Measurements from ENCODE around the gene USP20. TPM values are rescaled to one million over a fixed set of nuclear protein-coding genes. Genes with fewer than 3 reads are reported as not detected.

Gene USP20
- total RNA-seq, 2 donors from 2014 or later = 14.5 to 23.4 TPM

- TF ChIP-seq POLR2A (IDR thresholded peaks at IDR 0.05) = no peak
- TF ChIP-seq, protein P1, sequence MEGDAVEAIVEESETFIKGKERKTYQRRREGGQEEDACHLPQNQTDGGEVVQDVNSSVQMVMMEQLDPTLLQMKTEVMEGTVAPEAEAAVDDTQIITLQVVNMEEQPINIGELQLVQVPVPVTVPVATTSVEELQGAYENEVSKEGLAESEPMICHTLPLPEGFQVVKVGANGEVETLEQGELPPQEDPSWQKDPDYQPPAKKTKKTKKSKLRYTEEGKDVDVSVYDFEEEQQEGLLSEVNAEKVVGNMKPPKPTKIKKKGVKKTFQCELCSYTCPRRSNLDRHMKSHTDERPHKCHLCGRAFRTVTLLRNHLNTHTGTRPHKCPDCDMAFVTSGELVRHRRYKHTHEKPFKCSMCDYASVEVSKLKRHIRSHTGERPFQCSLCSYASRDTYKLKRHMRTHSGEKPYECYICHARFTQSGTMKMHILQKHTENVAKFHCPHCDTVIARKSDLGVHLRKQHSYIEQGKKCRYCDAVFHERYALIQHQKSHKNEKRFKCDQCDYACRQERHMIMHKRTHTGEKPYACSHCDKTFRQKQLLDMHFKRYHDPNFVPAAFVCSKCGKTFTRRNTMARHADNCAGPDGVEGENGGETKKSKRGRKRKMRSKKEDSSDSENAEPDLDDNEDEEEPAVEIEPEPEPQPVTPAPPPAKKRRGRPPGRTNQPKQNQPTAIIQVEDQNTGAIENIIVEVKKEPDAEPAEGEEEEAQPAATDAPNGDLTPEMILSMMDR (IDR thresholded peaks at IDR 0.05) = no peak
- peaks cover 6 to 30% of the 10 kb centered on the region in 2 donors for H3K36me3 ChIP-seq (replicated peaks in 1 of 2; ENCODE audit: insufficient read depth in 1 of 2, low read depth in 2 of 2)
- H3K4me3 ChIP-seq = no peak overlapping the region
- WGBS, 2 donors = 78 to 86% methylated on average over 1 of the region's 1 CpG
- H3K27me3 ChIP-seq = no peaks in the 10 kb centered on the region
- no peak overlapping the region for H3K27ac ChIP-seq
- intact Hi-C loops (cut with DNase I) = no loop called here
- no peak for ATAC-seq
- H3K9me3 ChIP-seq = no peaks in the 10 kb centered on the region
- peaks cover 9% of the 10 kb centered on the region for H3K4me1 ChIP-seq
- DNase-seq = no peak
These were observed 8.5 kb upstream of the USP20 start for GRCh38 chr9:129826759-129827158.

DNA sequence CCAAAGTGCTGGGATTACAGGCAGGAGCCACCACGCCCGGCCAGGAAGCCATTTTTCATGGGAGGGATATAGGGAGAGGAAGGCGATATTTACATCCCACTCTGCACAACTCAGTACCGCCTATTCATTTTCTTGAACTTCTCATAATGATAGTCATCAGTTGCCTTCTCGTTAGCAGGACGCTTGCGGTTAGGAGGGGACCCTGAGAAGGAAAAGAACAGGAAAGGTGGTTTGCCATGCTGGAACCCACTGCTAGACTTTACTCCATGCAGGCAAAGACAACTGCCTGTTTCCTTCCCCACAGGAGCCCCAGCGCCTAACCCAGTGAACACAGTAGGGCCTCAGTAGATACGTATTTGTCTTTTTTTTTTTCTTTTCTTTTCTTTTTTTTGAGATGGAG lies 7.2 kb upstream of the USP20 start:
- WGBS, 2 donors = 87 to 96% methylated on average over 7 to 9 of the region's 9 CpGs
- Histone ChIP-seq H3K27me3 (no peaks in the 10 kb centered on the region), H3K9me3 (no peaks in the 10 kb centered on the region), H3K4me3 (no peak overlapping the region), H3K36me3 (replicated peaks in 1 of 2; ENCODE audit: insufficient read depth in 1 of 2, low read depth in 2 of 2) (peaks cover 6 to 35% of the 10 kb centered on the region in 2 donors), H3K27ac (no peak overlapping the region), H3K4me1 (peaks cover 1% of the 10 kb centered on the region)
- intact Hi-C loops (cut with DNase I) = no loop called here
- ATAC-seq = no peak
- TF ChIP-seq, protein P1 (IDR thresholded peaks at IDR 0.05) = no peak
- no peak for TF ChIP-seq POLR2A (IDR thresholded peaks at IDR 0.05)
- DNase-seq = no peak

- Histone ChIP-seq H3K9me3 (no peaks in the 10 kb centered on the region), H3K4me3 (no peak overlapping the region), H3K27me3 (no peaks in the 10 kb centered on the region), H3K36me3 (replicated peaks in 1 of 2; ENCODE audit: insufficient read depth in 1 of 2, low read depth in 2 of 2) (peaks cover 6 to 35% of the 10 kb centered on the region in 2 donors), H3K27ac (no peak overlapping the region), H3K4me1 (peaks cover 7% of the 10 kb centered on the region)
- DNase-seq = no peak
- intact Hi-C loops (cut with DNase I) = no loop called here
- no peak for TF ChIP-seq POLR2A (IDR thresholded peaks at IDR 0.05)
- TF ChIP-seq, protein P1 (IDR thresholded peaks at IDR 0.05) = no peak
- WGBS, 2 donors = 88 to 96% methylated on average over 10 of the region's 10 CpGs
- ATAC-seq = no peak
These were observed 6.3 kb upstream of the USP20 start for GRCh38 chr9:129828969-129829368.

DNA sequence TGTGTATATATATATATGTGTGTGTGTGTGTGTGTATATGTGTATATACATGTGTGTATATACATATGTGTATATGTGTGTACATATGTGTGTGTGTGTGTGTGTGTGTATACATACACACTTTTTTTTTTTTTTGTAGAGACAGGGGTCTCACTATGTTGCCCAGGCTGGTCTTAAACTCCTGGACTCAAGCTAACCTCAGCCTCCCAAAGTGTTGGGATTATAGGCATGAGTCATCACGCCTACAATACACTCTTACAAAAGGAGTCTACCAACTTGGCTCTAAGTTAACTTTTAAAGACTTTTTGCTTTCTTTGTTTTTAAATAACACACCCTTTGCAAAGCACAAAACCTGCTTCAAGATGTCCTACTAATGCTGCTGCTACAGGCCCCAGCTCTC lies 2.3 kb upstream of the USP20 start:
- ATAC-seq (no peak), DNase-seq (no peak)
- no peak overlapping the region for H3K4me3 ChIP-seq
- no peaks in the 10 kb centered on the region for H3K27me3 ChIP-seq
- H3K4me1 ChIP-seq = peaks cover 24% of the 10 kb centered on the region
- peaks cover 6 to 35% of the 10 kb centered on the region in 2 donors for H3K36me3 ChIP-seq (replicated peaks in 1 of 2; ENCODE audit: insufficient read depth in 1 of 2, low read depth in 2 of 2)
- intact Hi-C loops (cut with DNase I) = no loop called here
- no peak overlapping the region for H3K27ac ChIP-seq
- WGBS, 2 donors = 82 to 94% methylated on average over 1 of the region's 1 CpG
- H3K9me3 ChIP-seq = no peaks in the 10 kb centered on the region
- no peak for TF ChIP-seq POLR2A (IDR thresholded peaks at IDR 0.05)
- TF ChIP-seq, protein P1 (IDR thresholded peaks at IDR 0.05) = no peak

- TF ChIP-seq, protein P1 (IDR thresholded peaks at IDR 0.05) = no peak
- TF ChIP-seq POLR2A (IDR thresholded peaks at IDR 0.05) = no peak
- Histone ChIP-seq H3K9me3 (no peaks in the 10 kb centered on the region), H3K36me3 (replicated peaks in 1 of 2; ENCODE audit: insufficient read depth in 1 of 2, low read depth in 2 of 2) (peaks cover 0 to 23% of the 10 kb centered on the region in 2 donors), H3K27me3 (no peaks in the 10 kb centered on the region), H3K27ac (peak overlapping the region; percentile 42 to 91 (median 80)), H3K4me3 (peak overlapping the region; percentile 87 to 94), H3K4me1 (peaks cover 24% of the 10 kb centered on the region)
- intact Hi-C loops (cut with DNase I) = no loop called here
- DNase-seq (peak in 1 of 4 donors; percentile 13), ATAC-seq (peak; percentile 7)
- WGBS, 2 donors = 0% methylated on average over 29 to 32 of the region's 32 CpGs
These were observed 650 bp upstream of the USP20 start for GRCh38 chr9:129834489-129835127.
